GM12873 (cell line): ENCODE results near the gene CCKAR.

Source experiments
- TF ChIP-seq, protein P1 (sequence below): IDR thresholded peaks from 2 replicates; pipeline ENCODE4 v1.5.1; 2012; ENCODE audit warnings: low read depth, mild to moderate bottlenecking, moderate library complexity, low read length, control low read depth; ENCODE audit not compliant: insufficient read depth; ENCODE audit errors: missing control alignments

CCKAR gene

DNA sequence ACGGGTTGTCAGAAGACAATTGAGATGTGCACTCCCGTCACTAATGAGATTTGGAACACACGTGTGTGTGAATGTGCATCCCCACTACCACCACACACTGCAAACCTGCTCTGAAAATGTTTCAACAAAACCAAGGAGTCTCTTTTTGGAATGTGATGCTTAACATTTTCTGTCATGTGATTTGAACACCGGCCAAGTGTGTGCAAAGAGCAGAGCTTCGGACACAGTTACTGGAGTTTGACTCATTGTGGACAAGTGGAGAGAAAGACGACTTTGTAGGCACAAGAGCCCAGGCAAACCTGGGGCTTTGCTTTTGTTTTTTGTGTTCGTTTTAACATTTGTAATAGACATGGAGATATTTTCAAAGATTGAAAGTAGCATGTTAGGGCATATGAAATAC, 49.2 kb downstream of the CCKAR start:
- TF ChIP-seq, protein P1, sequence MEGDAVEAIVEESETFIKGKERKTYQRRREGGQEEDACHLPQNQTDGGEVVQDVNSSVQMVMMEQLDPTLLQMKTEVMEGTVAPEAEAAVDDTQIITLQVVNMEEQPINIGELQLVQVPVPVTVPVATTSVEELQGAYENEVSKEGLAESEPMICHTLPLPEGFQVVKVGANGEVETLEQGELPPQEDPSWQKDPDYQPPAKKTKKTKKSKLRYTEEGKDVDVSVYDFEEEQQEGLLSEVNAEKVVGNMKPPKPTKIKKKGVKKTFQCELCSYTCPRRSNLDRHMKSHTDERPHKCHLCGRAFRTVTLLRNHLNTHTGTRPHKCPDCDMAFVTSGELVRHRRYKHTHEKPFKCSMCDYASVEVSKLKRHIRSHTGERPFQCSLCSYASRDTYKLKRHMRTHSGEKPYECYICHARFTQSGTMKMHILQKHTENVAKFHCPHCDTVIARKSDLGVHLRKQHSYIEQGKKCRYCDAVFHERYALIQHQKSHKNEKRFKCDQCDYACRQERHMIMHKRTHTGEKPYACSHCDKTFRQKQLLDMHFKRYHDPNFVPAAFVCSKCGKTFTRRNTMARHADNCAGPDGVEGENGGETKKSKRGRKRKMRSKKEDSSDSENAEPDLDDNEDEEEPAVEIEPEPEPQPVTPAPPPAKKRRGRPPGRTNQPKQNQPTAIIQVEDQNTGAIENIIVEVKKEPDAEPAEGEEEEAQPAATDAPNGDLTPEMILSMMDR: no peak

DNA sequence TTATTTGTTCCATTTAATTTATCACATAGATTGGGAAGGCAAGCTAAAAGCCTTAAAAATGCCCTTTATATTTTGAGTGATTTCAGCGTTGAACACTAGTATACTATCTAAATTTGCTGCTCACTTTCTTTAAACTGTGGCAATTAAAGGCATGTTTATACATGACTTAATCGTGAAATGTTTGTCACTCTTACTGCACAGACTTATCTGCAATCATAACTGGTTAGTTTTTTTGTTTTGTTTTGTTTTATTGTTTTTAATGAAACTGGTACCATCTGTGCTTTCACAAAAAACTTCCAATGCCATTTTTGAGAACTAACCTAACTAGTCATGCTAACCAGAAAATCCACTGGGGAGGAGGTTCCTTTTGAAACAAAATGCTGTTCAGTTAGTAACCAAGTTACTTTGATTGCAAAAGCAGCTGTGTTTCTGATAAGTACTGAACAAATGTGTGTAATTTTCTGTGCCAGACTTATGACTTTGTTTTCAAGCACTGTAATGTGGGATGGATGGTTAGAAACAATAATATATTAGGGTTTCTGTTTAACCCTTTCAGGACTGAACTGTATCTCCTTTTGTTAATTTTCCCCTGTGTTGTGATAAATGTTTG, 56.1 kb downstream of the CCKAR start:
- TF ChIP-seq, protein P1: no peak

DNA sequence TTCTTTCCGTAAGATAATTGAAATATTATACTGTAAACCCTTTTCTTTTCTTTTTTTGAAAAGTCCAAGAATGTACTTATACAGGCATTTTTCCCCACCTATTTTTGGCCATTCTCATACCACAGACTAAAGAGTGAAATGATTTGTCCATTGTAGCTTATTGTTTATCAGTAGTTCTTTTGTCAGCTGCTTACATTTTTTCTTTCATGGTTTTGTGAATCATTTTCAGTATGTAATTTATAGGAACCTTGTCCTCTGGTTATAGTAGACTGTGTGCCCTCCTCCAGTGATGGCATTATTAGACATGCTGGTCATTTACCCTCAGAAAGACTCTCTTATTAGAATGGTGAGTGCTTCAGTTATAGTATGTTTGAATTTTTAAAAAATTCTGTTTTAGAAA, 56.7 kb downstream of the CCKAR start:
- TF ChIP-seq, protein P1: no peak

DNA sequence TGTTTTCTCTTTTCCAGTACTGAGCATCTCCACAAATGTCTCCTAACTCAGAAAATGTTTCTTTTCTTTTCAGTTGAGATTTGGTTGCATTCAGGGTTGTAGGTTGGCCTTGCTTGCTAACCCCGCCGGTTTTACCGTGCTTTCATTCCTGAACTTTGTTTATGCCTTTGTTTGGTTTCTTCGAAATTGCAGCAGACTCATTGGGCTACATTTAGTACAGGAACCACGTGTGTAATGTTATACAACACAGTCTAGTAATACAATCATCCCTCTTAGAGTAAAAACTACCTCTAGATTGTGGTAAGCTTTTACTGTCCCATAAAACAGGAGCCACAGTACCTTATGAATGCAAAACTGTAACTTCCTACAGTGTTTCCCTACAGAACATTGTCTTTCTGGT, 57.9 kb downstream of the CCKAR start:
- TF ChIP-seq, protein P1: no peak

DNA sequence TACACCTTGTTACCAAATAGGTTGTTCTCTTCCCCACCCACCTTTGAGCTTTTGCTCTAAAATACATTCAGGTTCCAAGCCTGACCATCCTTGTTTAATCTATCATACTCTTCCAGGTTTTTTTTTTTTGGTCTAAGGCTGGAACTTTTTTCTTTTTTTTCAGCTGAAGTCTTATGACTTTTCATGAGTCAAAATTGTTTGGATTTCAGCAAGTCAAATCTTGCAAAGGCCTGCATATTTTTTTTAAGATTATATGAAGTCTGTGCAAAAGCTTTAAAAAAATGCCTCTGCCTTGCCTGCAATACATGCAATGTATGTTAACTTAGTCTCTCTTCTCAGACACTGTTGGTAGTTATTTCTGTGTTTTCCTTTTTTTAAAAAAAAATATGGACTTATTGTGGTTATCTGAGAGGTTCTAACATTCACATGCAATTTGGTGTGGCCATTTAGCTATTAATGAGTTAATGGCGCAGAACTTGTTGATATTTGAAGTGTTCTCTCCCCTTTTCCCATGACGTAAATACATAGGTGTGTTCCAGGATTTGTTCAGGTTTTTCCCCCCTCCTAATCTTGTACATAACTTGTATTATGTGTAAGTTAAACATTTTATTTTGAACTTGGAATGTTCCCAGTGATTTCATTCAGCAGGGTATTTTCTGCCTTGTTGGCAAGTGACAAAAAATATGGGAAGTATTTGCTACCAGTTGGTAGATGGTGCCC, 58.7 kb downstream of the CCKAR start:
- TF ChIP-seq, protein P1: no peak
